ENCODE data around the gene DAD1.

- no peak for TF ChIP-seq CTCF (IDR thresholded peaks at IDR 0.05)
- TF ChIP-seq POLR2A (IDR thresholded peaks at IDR 0.05), result no peak
Observed at GRCh38 chr14:22573804-22574203, 15.2 kb downstream of the DAD1 start.

All from gastroesophageal sphincter (tissue), 3 donors.